H1 (cell line): ENCODE data around the gene DOHH. TPM values are rescaled to one million over a fixed set of nuclear protein-coding genes. Genes with fewer than 3 reads are reported as not detected.

Source experiments
- EP300 ChIP-seq, 2 experiments: IDR thresholded peaks; 1 replicate in 1 of 2; 2 replicates in 1 of 2; pipeline ENCODE4 v1.6.1; 2011 to 2012; ENCODE audit warnings: low read depth in 2 of 2, low read length in 2 of 2, mild to moderate bottlenecking in 2 of 2, borderline replicate concordance in 1 of 2, inconsistent platforms in 1 of 2, moderate library complexity in 1 of 2
- EZH2 ChIP-seq: fragments of 200-600 bp; sonication (generic); IDR thresholded peaks from 2 replicates; pipeline ENCODE4 v1.7.1; 2012; ENCODE audit warnings: low read depth, mild to moderate bottlenecking, moderate library complexity, low read length, inconsistent platforms; ENCODE audit not compliant: severe bottlenecking
- KDM4A ChIP-seq: IDR thresholded peaks from one replicate; pipeline ENCODE4 v1.7.1; 2012; ENCODE audit warnings: low read depth, mild to moderate bottlenecking, moderate library complexity, low read length, inconsistent platforms; ENCODE audit not compliant: severe bottlenecking
- NRF1 ChIP-seq: IDR thresholded peaks from 2 replicates; pipeline ENCODE4 v1.6.1; 2011; ENCODE audit warnings: mild to moderate bottlenecking, low read depth, low read length, improper control_type of control experiment
- SIN3A ChIP-seq, 2 experiments: IDR thresholded peaks in 1 of 2; conservative IDR thresholded peaks in 1 of 2; 2 replicates each; pipeline ENCODE4 v1.6.1; 2011 to 2012; ENCODE audit warnings: low read length in 2 of 2, improper control_type of control experiment in 1 of 2, low read depth in 1 of 2, mild to moderate bottlenecking in 1 of 2
- TCF12 ChIP-seq: IDR thresholded peaks from 2 replicates; pipeline ENCODE4 v1.6.1; 2011; ENCODE audit warnings: low read depth, mild to moderate bottlenecking, low read length
- YY1 ChIP-seq: IDR thresholded peaks from 2 replicates; pipeline ENCODE4 v1.6.1; 2011; ENCODE audit warnings: low read depth, mild to moderate bottlenecking, low read length
- polyA plus RNA-seq, 7 experiments: library from polyadenylated mRNA; depleted of rRNA in 3 of 7; stranded (reverse) in 5 of 7; unstranded in 2 of 7; fragments of >200 nt in 5 of 7; fragments of 200-250 nt in 2 of 7; gene quantifications; 1 replicate in 5 of 7; 2 replicates in 1 of 7; 4 replicates in 1 of 7; pipeline versions ENCODE4 v1.2.1 to v1.2.3, GENCODE V29; 2011 to 2013; ENCODE audit warnings: missing spikeins in 2 of 7, mixed read lengths in 2 of 7
- total RNA-seq: library from RNA; stranded (reverse); fragmentation: NEBNext Ultra II Directional; extraction: Animal tissue kit (Norgen Biotek cat#: 25700); gene quantifications from 2 replicates; pipeline ENCODE4 v1.2.1, GENCODE V29; 2021

DOHH gene
- total and polyA plus RNA-seq, 2 of the 8 experiments (the other 6 are each of a cell fraction or from before 2014, with no cell fraction given): 7.3 to 17.7 TPM

DNA sequence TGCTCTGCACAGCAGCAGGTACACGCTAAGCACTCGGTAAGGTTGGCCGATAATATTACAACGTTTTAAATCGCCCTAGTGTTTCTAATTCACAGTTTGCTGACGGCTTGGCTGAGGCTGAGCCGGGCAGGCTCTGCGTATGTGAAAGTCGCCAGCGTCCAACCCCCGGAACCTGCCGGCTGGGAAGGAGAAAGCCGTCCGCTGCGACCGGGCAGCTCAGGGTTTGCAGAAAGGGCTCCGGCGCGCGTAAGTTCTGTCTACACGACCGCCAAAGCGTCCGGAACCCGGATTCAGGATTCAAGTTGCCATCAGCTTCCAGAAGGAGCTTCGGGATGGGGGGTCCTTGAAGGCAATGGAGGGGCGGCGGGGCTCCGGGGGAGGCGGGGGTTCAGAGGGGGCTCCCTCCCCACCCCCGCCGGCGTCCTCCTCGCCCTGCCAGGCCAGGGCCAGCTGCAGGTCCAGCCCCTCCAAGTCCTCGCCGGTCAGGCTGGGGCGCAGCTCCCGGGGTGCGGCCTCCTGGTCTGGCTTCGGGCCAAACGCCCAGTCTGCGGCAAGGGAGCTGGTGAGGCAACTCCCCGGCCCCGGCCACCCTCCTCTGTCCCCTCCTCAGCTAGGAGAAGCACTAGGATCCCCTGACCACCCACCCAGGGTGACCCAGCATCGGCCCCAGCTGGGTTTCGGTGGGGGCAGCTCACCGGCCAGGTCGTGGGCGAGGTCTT, 17.8 kb downstream of the DOHH start (continued):
- TF ChIP-seq KDM4A (no peak), YY1 (no peak), EP300 (IDR thresholded peaks at IDR 0.05; ENCODE audit: borderline replicate concordance in 1 of 2, low read depth in 2 of 2, low read length in 2 of 2) (no peak), TCF12 (no peak), NRF1 (no peak), EZH2 (no peak), SIN3A (conservative IDR thresholded peaks at IDR 0.05 in 1 of 2, IDR thresholded peaks at IDR 0.05 in 1 of 2; ENCODE audit: low read depth in 1 of 2, low read length in 2 of 2) (no peak)
